Measurements from ENCODE around the gene APP.

APP gene

DNA sequence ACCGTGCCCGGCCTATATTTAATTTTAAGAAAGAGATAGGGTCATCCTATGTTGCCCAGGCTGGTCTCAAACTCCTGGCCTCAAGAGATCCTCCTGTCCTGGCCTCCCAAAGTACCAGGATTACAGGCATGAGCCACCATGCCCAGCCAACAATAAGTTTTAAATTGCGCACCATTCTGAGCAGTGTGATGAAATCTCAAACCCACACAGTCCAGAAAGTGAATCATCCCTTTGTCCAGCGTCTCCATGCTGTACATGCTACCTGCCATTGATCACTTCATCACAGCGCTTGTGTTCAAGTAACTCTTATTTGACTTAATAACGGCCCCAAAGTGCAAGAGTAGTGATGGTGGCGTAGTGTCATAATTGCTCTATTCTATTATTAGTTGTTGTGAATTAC, 75.4 kb downstream of the APP start:
- H2AFZ ChIP-seq (ENCODE audit: low read length): no peak overlapping the region
- H3K9me3 ChIP-seq (ENCODE audit: insufficient read depth, low read depth, low read length): no peaks in the 10 kb centered on the region
- no peaks in the 10 kb centered on the region for H4K20me1 ChIP-seq (ENCODE audit: insufficient read depth, low read length, poor library complexity, severe bottlenecking)
- H3F3A ChIP-seq (ENCODE audit: low read depth): no peaks in the 10 kb centered on the region
- H3K79me2 ChIP-seq (ENCODE audit: insufficient read depth, low read length): no peaks in the 10 kb centered on the region
- H3K9me2 ChIP-seq (replicated peaks; ENCODE audit: low read depth, low read length): no peaks in the 10 kb centered on the region
- H3K4me3 ChIP-seq (ENCODE audit: low read length, poor library complexity, severe bottlenecking): no peak overlapping the region
- H3K9ac ChIP-seq (ENCODE audit: low read depth, low read length, poor library complexity, severe bottlenecking): no peak overlapping the region
- no peak for TF ChIP-seq CTCF (conservative IDR thresholded peaks at IDR 0.05; ENCODE audit: low read length)
- no peak for TF ChIP-seq EZH2phosphoT487 (IDR thresholded peaks at IDR 0.05; ENCODE audit: borderline replicate concordance)
- no peaks in the 10 kb centered on the region for H3K36me3 ChIP-seq (ENCODE audit: insufficient read depth, low read length)
- H3K27me3 ChIP-seq (ENCODE audit: insufficient read depth, low read length, poor library complexity, severe bottlenecking): no peaks in the 10 kb centered on the region
- H3K4me1 ChIP-seq (ENCODE audit: insufficient read depth, low read length, poor library complexity, severe bottlenecking): no peaks in the 10 kb centered on the region
- H3K4me2 ChIP-seq (ENCODE audit: low read depth, low read length, poor library complexity, severe bottlenecking): no peak overlapping the region

DNA sequence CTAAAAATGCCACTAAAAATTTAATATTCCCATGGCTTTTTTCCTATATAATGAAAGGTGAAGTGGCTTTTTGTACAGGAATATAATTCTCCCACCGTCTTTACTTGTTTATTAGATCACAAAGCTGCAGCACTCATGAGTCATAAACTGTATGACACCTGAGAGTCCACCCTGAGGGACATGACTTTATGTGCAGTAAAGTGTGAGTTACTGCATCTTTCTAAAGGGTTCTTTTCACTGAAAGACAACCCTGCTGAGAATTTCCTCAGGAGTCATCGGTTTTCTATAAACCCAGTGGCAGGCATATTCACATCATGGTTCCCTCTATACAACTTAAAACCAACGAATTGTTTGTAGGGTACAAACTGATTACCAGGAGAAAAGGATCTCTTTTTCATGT, 77.4 kb downstream of the APP start:
- Histone ChIP-seq H3K4me1 (ENCODE audit: insufficient read depth, low read length, poor library complexity, severe bottlenecking) (no peaks in the 10 kb centered on the region), H3K4me2 (ENCODE audit: low read depth, low read length, poor library complexity, severe bottlenecking) (no peak overlapping the region), H3K4me3 (ENCODE audit: low read length, poor library complexity, severe bottlenecking) (no peak overlapping the region), H3K9ac (ENCODE audit: low read depth, low read length, poor library complexity, severe bottlenecking) (no peak overlapping the region), H3K27me3 (ENCODE audit: insufficient read depth, low read length, poor library complexity, severe bottlenecking) (no peaks in the 10 kb centered on the region), H2AFZ (ENCODE audit: low read length) (no peak overlapping the region), H3K79me2 (ENCODE audit: insufficient read depth, low read length) (no peaks in the 10 kb centered on the region), H3K9me2 (replicated peaks; ENCODE audit: low read depth, low read length) (no peaks in the 10 kb centered on the region), H3K36me3 (ENCODE audit: insufficient read depth, low read length) (no peaks in the 10 kb centered on the region), H3K9me3 (ENCODE audit: insufficient read depth, low read depth, low read length) (no peaks in the 10 kb centered on the region), H3F3A (ENCODE audit: low read depth) (no peaks in the 10 kb centered on the region), H4K20me1 (ENCODE audit: insufficient read depth, low read length, poor library complexity, severe bottlenecking) (no peaks in the 10 kb centered on the region)
- TF ChIP-seq CTCF (conservative IDR thresholded peaks at IDR 0.05; ENCODE audit: low read length) (no peak), EZH2phosphoT487 (IDR thresholded peaks at IDR 0.05; ENCODE audit: borderline replicate concordance) (no peak)

- Histone ChIP-seq H3K9ac (ENCODE audit: low read depth, low read length, poor library complexity, severe bottlenecking) (no peak overlapping the region), H3K79me2 (ENCODE audit: insufficient read depth, low read length) (no peaks in the 10 kb centered on the region), H3K9me3 (ENCODE audit: insufficient read depth, low read depth, low read length) (no peaks in the 10 kb centered on the region), H4K20me1 (ENCODE audit: insufficient read depth, low read length, poor library complexity, severe bottlenecking) (no peaks in the 10 kb centered on the region), H3K4me2 (ENCODE audit: low read depth, low read length, poor library complexity, severe bottlenecking) (no peak overlapping the region), H3K9me2 (replicated peaks; ENCODE audit: low read depth, low read length) (no peaks in the 10 kb centered on the region), H3K36me3 (ENCODE audit: insufficient read depth, low read length) (no peaks in the 10 kb centered on the region), H2AFZ (ENCODE audit: low read length) (no peak overlapping the region), H3K4me3 (ENCODE audit: low read length, poor library complexity, severe bottlenecking) (no peak overlapping the region), H3F3A (ENCODE audit: low read depth) (no peaks in the 10 kb centered on the region), H3K27me3 (ENCODE audit: insufficient read depth, low read length, poor library complexity, severe bottlenecking) (no peaks in the 10 kb centered on the region), H3K4me1 (ENCODE audit: insufficient read depth, low read length, poor library complexity, severe bottlenecking) (no peaks in the 10 kb centered on the region)
- TF ChIP-seq CTCF (conservative IDR thresholded peaks at IDR 0.05; ENCODE audit: low read length) (no peak), EZH2phosphoT487 (IDR thresholded peaks at IDR 0.05; ENCODE audit: borderline replicate concordance) (no peak)
Observed at GRCh38 chr21:26091480-26092018, 79.0 kb downstream of the APP start.

Data from Loucy (cell line).